ENCODE data around the gene INVS.

DNA sequence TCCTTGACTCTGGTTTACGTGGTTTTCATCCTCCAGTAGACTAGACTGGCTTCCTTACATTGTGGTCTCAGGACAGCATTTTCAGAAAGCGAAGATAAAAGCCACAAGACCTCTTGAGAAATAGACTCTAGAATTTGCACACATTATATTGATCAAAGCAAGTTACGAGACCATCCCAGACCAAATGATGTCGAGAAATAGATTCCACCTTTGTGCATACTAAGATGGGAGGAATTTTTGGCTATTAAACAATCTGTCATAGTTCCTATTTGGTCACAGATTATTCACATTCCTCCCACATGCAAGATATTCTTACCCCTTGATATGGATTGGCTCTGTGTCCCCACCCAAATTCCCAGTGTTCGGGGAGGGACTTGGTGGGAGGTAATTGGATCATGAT, 188.1 kb downstream of the INVS start:
- TF ChIP-seq, protein P1, sequence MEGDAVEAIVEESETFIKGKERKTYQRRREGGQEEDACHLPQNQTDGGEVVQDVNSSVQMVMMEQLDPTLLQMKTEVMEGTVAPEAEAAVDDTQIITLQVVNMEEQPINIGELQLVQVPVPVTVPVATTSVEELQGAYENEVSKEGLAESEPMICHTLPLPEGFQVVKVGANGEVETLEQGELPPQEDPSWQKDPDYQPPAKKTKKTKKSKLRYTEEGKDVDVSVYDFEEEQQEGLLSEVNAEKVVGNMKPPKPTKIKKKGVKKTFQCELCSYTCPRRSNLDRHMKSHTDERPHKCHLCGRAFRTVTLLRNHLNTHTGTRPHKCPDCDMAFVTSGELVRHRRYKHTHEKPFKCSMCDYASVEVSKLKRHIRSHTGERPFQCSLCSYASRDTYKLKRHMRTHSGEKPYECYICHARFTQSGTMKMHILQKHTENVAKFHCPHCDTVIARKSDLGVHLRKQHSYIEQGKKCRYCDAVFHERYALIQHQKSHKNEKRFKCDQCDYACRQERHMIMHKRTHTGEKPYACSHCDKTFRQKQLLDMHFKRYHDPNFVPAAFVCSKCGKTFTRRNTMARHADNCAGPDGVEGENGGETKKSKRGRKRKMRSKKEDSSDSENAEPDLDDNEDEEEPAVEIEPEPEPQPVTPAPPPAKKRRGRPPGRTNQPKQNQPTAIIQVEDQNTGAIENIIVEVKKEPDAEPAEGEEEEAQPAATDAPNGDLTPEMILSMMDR (IDR thresholded peaks at IDR 0.05 in 4 of 5, conservative IDR thresholded peaks at IDR 0.05 in 1 of 5): no peak
- TF ChIP-seq POLR2A (IDR thresholded peaks at IDR 0.05): no peak
